ENCODE data around the gene SHC3.
A peak's percentile ranks its signal among the peaks of the same experiment; 100 is the strongest.

SHC3 gene

GRCh38 chr9:89179540-89179894, 899 bp upstream of the SHC3 start:
- no peak for DNase-seq (ENCODE audit: low read depth)
- no peak for TF ChIP-seq CTCF (IDR thresholded peaks at IDR 0.05; ENCODE audit: control insufficient read depth, insufficient read depth, low read depth, low read length, missing control alignments)
- peak overlapping the region; percentile 24 for H3K4me3 ChIP-seq (ENCODE audit: control insufficient read depth, low read depth, low read length)

- TF ChIP-seq CTCF (IDR thresholded peaks at IDR 0.05; ENCODE audit: control insufficient read depth, insufficient read depth, low read depth, low read length, missing control alignments), result no peak
- peak overlapping the region; percentile 32 for H3K4me3 ChIP-seq (ENCODE audit: control insufficient read depth, low read depth, low read length)
- DNase-seq (ENCODE audit: low read depth), result no peak
Observed at GRCh38 chr9:89178830-89179539, 367 bp upstream of the SHC3 start.

GRCh38 chr9:89177012-89177943, 1.3 kb downstream of the SHC3 start:
- peak overlapping the region; percentile 38 for H3K4me3 ChIP-seq (ENCODE audit: control insufficient read depth, low read depth, low read length)
- no peak for TF ChIP-seq CTCF (IDR thresholded peaks at IDR 0.05; ENCODE audit: control insufficient read depth, insufficient read depth, low read depth, low read length, missing control alignments)
- no peak for DNase-seq (ENCODE audit: low read depth)

GRCh38 chr9:89175828-89176261, 2.8 kb downstream of the SHC3 start:
- DNase-seq (ENCODE audit: low read depth), result no peak
- H3K4me3 ChIP-seq (ENCODE audit: control insufficient read depth, low read depth, low read length), result no peak overlapping the region
- peak; percentile 13 for TF ChIP-seq CTCF (IDR thresholded peaks at IDR 0.05; ENCODE audit: control insufficient read depth, insufficient read depth, low read depth, low read length, missing control alignments)

GRCh38 chr9:89174291-89174690, 4.3 kb downstream of the SHC3 start:
- DNase-seq (ENCODE audit: low read depth), result no peak
- H3K4me3 ChIP-seq (ENCODE audit: control insufficient read depth, low read depth, low read length), result no peak overlapping the region
- no peak for TF ChIP-seq CTCF (IDR thresholded peaks at IDR 0.05; ENCODE audit: control insufficient read depth, insufficient read depth, low read depth, low read length, missing control alignments)

- no peak for DNase-seq (ENCODE audit: low read depth)
- TF ChIP-seq CTCF (IDR thresholded peaks at IDR 0.05; ENCODE audit: control insufficient read depth, insufficient read depth, low read depth, low read length, missing control alignments), result no peak
- H3K4me3 ChIP-seq (ENCODE audit: control insufficient read depth, low read depth, low read length), result no peak overlapping the region
Observed at GRCh38 chr9:89173072-89173471, 5.5 kb downstream of the SHC3 start.

All from AG09309 (cell line).